22Rv1 (cell line): ENCODE results near the gene PLA2G6.

ENCODE experiments used
- ZFX ChIP-seq: fragments of 450-650 bp; IDR thresholded peaks from 2 replicates; pipeline ENCODE4 v1.6.1; 2017; ENCODE audit warnings: antibody characterized with exemption, borderline replicate concordance
- TF ChIP-seq, protein P1 (sequence below): fragments of 450-650 bp; IDR thresholded peaks from 2 replicates; pipeline ENCODE4 v1.5.1; 2017; ENCODE audit warnings: mild to moderate bottlenecking

DNA sequence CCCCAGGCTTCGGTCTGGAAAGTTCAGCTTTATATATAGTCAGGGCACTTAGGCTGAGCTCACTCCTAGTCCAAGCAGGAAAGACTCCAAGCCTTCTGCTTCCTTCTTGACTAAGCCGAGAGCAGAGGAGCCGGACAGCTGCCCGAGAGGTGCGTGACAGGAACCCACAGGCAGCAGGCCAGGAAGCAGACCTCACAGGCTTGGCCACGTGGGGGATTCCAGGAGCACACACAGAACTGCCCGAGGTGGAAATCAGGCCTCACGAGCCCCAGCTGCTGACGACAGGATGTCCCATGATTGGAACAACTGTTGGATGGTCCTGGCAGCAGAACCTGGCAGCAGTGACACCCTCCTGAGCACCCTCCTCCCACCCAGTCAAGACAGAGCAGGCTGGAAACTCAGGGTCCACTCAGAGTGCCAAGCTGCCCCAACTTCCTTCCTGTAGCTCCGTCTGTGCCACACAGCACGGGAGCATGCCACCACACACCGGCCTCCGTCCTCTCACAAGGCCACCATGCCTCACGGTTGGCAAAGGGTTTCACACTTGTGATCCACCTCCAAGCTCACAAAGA, 5.4 kb downstream of the PLA2G6 start:
- TF ChIP-seq, protein P1, sequence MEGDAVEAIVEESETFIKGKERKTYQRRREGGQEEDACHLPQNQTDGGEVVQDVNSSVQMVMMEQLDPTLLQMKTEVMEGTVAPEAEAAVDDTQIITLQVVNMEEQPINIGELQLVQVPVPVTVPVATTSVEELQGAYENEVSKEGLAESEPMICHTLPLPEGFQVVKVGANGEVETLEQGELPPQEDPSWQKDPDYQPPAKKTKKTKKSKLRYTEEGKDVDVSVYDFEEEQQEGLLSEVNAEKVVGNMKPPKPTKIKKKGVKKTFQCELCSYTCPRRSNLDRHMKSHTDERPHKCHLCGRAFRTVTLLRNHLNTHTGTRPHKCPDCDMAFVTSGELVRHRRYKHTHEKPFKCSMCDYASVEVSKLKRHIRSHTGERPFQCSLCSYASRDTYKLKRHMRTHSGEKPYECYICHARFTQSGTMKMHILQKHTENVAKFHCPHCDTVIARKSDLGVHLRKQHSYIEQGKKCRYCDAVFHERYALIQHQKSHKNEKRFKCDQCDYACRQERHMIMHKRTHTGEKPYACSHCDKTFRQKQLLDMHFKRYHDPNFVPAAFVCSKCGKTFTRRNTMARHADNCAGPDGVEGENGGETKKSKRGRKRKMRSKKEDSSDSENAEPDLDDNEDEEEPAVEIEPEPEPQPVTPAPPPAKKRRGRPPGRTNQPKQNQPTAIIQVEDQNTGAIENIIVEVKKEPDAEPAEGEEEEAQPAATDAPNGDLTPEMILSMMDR, result no peak
- no peak for TF ChIP-seq ZFX
